LNCAP (cell line): Measurements from ENCODE around the gene ZFHX3.

Source experiments
- TF ChIP-seq, protein P1 (sequence below): fragments of 450-650 bp; IDR thresholded peaks from 2 replicates; pipeline ENCODE4 v1.5.1; 2017; ENCODE audit warnings: mild to moderate bottlenecking

The ZFHX3 gene

DNA sequence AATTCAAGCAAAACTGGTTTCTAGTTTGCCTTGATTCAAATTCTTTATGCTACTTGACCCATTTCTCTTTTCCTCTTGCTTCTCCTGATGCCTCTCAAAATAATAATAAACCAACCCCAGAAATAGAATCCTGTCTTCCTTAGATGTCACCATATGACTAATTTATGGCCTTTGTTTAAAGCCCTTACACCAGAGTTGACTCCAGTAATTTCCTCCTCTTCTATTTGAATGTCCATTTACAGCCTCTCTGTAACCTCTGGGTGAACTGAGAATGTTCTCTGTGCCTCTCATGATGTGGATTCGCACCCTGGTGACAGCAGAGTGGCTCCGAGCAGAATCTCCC lies 31.5 kb downstream of the ZFHX3 start:
- TF ChIP-seq, protein P1, sequence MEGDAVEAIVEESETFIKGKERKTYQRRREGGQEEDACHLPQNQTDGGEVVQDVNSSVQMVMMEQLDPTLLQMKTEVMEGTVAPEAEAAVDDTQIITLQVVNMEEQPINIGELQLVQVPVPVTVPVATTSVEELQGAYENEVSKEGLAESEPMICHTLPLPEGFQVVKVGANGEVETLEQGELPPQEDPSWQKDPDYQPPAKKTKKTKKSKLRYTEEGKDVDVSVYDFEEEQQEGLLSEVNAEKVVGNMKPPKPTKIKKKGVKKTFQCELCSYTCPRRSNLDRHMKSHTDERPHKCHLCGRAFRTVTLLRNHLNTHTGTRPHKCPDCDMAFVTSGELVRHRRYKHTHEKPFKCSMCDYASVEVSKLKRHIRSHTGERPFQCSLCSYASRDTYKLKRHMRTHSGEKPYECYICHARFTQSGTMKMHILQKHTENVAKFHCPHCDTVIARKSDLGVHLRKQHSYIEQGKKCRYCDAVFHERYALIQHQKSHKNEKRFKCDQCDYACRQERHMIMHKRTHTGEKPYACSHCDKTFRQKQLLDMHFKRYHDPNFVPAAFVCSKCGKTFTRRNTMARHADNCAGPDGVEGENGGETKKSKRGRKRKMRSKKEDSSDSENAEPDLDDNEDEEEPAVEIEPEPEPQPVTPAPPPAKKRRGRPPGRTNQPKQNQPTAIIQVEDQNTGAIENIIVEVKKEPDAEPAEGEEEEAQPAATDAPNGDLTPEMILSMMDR, result no peak

DNA sequence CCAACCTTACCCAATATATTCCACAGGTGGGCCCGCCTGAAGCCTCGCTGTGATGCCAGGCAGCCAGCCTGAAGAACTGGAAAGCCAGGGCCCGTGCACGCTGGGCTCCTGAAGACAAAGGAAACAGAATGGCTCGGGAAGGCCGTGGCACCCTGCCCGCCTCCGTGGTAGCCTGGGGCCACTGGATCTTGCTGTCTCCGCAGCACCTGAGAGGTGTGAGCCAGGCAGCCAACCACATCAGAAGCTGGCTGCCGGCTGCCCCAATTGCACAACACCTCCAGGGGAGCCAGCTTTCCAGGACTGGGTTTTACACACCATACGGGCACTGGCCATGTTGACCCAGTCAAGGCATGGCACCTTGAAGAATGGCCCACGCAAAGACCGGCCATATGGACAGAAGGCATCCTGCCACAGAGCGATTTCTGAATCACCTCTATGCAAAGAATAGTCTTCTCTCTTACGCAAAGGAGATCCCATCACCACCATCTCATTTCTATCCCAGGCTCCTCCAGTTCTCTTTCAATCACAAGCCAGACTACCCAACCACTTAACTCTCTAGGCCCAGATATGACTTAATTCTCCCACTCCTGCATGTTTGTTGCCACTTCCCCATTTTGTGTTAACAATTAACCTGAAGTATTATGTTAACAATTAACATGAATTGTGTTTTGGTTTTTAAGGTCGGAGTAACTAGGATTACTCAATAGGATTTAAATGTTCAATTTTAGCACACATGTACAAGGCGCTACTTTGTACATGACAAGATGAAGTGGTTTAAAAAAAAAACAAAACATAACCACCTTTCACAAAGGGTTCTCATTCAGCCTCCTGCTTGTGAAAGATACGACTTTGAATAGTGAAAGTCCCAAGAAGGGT lies 32.1 kb downstream of the ZFHX3 start:
- TF ChIP-seq, protein P1, result no peak

DNA sequence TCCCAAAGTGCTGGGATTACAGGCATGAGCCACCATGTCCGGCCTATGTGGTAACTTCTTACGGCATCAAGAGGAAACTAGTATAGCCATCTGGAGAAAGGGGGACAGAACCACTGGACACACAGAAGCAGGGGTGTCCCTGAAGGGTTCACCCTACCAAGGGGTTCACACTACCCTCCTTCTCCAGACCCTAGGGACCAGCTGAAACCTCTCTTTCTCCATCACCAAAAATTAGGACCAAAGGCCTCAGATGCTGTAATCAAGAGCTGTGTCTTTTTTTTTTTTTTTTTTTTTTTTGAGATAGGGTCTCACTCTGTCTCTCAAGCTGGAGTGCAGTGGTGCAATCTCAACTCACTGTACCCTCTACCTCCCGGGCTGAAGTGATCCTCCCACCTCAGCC lies 33.2 kb downstream of the ZFHX3 start:
- TF ChIP-seq, protein P1, result no peak

DNA sequence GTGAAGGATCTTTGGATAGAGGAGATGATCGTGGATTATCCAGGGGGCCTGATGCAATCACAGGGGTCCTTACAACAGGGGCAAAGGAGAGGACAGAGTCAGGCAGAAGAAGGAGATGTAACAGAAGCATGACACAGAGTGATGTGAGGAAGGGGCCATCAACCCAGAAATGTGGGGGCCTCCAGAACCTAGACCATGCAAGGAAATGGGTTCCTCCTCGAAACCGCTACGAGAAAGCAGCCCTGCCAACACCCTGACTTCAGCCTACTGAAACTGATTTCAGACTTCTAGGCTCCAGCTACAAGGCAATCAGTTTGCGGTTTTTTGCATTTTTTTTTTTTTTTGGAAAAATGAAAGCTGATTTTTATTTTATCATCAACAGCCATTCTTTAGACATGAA lies 34.0 kb downstream of the ZFHX3 start:
- TF ChIP-seq, protein P1, result no peak

DNA sequence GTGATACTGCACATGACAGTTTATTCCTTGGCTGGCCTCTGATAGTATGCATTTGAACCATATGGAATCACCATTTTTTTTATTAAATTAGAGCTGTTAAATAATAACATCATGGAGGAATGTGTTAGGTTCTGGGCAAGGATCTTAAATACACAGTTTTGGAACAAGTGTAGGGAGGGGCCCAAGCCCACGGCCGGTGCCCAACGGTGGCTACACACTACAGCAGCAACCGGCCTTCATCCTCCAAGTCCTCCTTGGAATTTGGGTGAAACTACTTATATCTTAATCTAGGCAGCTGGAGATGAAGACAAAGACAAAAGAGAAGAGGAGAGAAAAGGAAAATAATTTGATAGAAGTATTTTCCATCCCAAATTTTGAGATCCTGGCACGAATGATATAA lies 35.6 kb downstream of the ZFHX3 start:
- TF ChIP-seq, protein P1, result no peak

DNA sequence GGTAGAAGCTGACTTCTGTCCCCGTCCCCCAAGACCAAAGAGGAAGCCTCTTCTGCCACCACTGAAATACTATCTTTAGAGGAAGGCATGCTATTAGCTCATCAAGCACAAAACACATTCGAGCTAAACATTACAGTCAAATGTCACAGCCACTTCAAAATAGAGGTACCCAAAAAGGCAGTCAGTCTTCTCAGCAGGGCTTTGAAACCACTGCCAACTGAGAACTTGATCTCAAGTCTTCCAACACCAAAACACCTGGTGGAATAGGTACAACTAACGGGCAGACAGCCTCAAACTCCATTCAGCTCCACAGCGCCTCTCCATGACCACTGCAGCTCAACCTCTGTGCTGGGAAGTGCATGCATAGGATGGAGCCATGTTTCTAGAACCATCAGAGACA lies 36.0 kb downstream of the ZFHX3 start:
- TF ChIP-seq, protein P1, result no peak

DNA sequence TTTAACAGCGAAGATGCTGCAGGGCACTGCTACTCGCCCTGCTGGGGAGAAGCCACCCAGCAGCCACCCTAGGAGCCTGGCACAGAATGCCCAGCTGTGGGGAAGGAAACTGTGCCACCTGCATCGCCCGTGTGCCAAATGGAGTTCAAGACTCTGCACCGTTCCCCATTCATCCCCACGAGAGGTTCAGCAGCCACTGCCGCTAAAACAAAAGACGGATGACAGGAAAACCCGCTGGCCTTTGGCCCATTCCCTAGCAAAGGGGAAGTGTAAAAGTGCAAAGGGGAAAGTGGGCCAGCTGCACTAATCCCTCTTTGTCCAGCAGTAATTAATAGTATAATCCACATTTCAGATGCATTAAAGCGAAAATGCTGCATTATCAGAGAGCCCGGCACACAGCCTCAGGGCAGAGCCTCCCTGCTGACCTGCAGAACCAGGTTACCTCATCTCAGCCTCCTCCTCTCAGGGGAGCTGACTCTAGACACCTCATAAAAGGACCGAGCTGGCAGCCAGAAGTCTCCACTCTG lies 37.7 kb downstream of the ZFHX3 start:
- TF ChIP-seq, protein P1, result no peak

DNA sequence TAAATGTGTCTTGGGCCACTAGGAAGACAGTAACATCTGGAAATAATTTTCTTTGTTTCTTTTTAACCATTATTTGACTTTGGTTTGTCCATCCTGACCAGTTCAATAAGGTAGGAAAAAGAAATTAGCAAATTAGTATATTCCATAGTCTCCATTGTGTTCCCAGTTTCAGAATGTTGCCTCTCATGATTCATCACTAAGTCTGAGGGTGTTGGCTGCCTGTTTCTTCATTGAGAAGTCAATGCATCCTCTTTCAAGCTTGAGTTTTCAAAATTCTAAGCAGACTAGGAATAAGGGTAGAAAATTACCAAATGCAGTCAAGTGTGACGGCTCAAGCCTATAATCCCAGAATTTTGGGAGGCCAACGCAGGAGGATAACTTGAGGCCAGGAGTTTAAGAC lies 41.9 kb downstream of the ZFHX3 start:
- TF ChIP-seq, protein P1, result no peak
